PFSK-1 (cell line): ENCODE data around the gene CTU2.

Experiments
- FOXP2 ChIP-seq: optimal IDR thresholded peaks from 2 replicates; pipeline ENCODE3; 2011; ENCODE audit warnings: borderline replicate concordance, control low read depth, inconsistent platforms; ENCODE audit not compliant: insufficient read depth; ENCODE audit errors: extremely low read length, extremely low read depth
- POLR2AphosphoS5 ChIP-seq: IDR thresholded peaks from 2 replicates; pipeline ENCODE4 v1.6.1; 2012; ENCODE audit warnings: low read depth, mild to moderate bottlenecking, control low read depth, low read length, moderate library complexity
- REST ChIP-seq, 2 experiments: IDR thresholded peaks; 2 replicates each; pipeline versions ENCODE4 v1.6.1 to v1.8.0; 2011 to 2012; ENCODE audit warnings: low read depth in 2 of 2, low read length in 2 of 2, control low read depth in 1 of 2, inconsistent platforms in 1 of 2, mild to moderate bottlenecking in 1 of 2, moderate library complexity in 1 of 2; ENCODE audit not compliant: insufficient read depth in 1 of 2
- SIN3A ChIP-seq: IDR thresholded peaks from 2 replicates; pipeline ENCODE4 v1.6.1; 2012; ENCODE audit warnings: mild to moderate bottlenecking, low read length, moderate library complexity, borderline replicate concordance; ENCODE audit not compliant: insufficient read depth
- TAF1 ChIP-seq: IDR thresholded peaks from 2 replicates; pipeline ENCODE4 v1.6.1; 2012; ENCODE audit warnings: low read length, control low read depth, borderline replicate concordance; ENCODE audit not compliant: insufficient read depth

CTU2 gene

GRCh38 chr16:88721236-88721635, 14.9 kb downstream of the CTU2 start:
- TF ChIP-seq POLR2AphosphoS5 (no peak), FOXP2 (no peak), REST (IDR thresholded peaks at IDR 0.05; ENCODE audit: insufficient read depth in 1 of 2, low read depth in 2 of 2, low read length in 2 of 2) (no peak), SIN3A (no peak), TAF1 (no peak)

GRCh38 chr16:88721815-88722755, 15.8 kb downstream of the CTU2 start:
- TF ChIP-seq REST (IDR thresholded peaks at IDR 0.05; ENCODE audit: insufficient read depth in 1 of 2, low read depth in 2 of 2, low read length in 2 of 2) (no peak), TAF1 (no peak), POLR2AphosphoS5 (no peak), SIN3A (no peak), FOXP2 (no peak)

GRCh38 chr16:88722784-88723506, 16.6 kb downstream of the CTU2 start:
- TF ChIP-seq FOXP2 (no peak), POLR2AphosphoS5 (no peak), SIN3A (no peak), TAF1 (no peak), REST (IDR thresholded peaks at IDR 0.05; ENCODE audit: insufficient read depth in 1 of 2, low read depth in 2 of 2, low read length in 2 of 2) (no peak)

- TF ChIP-seq POLR2AphosphoS5 (no peak), REST (IDR thresholded peaks at IDR 0.05; ENCODE audit: insufficient read depth in 1 of 2, low read depth in 2 of 2, low read length in 2 of 2) (no peak), FOXP2 (no peak), SIN3A (no peak), TAF1 (no peak)
Measured at GRCh38 chr16:88723507-88723887, 17.2 kb downstream of the CTU2 start.
